GM12864 (cell line): ENCODE results near the gene SST.

Experiments used
- DNase-seq: peaks from one replicate; pipeline ENCODE4 v3.0.0-alpha.2; 2011; ENCODE audit warnings: low read depth
- H3K4me3 ChIP-seq: 2 replicates; pipeline ENCODE4 v1.5.1; 2011; ENCODE audit warnings: mild to moderate bottlenecking, low read depth, low read length, control low read depth
- TF ChIP-seq, protein P1 (sequence below): IDR thresholded peaks from 2 replicates; pipeline ENCODE4 v1.5.1; 2011; ENCODE audit warnings: low read depth, mild to moderate bottlenecking, moderate library complexity, low read length, control low read depth, inconsistent platforms; ENCODE audit errors: missing control alignments

Gene SST

DNA sequence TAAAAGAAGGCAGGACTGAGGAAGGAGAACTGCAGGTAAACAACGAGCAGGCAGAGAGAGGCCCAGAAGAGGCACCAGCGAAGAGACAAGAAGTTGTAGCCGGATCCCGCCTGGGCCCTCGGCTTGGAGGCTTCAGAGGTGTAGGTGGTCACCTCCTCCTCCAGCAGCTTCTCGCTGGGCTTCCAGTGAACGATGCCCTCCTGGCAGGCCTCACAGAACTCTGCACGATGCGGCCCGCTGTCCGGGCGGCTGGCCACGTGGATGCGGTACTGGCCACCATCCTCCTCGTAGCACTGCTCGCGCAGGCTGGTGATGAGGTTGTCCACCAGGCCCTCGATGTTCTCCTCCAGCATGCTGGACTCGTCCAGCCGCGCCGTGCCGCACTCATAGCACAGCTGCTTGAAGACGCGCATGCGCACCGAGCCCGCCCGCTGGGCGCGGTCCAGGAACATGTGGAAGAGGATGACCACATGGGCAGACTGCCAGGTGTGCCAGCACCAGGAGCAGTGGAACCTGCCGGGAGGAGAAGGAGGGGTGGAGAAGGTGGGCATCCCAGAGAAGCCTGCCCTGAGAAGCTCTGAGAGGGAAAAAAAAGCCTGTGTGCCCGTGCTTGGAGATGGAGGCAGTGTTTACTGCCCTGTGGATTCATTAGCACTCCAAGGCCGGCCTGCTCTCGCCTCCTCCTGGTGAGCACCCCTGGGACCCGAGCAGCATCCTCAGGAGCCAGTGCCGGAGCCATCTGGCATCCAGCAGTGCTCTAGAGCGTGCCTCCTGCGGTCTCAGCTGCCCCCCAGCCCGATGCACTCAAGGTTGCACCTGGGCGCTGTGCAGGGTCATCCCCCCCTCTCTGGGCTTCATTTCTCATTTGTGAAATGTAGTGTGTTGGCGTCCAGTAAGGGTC is 28.6 kb upstream of the SST start:
- no peak for DNase-seq
- TF ChIP-seq, protein P1, sequence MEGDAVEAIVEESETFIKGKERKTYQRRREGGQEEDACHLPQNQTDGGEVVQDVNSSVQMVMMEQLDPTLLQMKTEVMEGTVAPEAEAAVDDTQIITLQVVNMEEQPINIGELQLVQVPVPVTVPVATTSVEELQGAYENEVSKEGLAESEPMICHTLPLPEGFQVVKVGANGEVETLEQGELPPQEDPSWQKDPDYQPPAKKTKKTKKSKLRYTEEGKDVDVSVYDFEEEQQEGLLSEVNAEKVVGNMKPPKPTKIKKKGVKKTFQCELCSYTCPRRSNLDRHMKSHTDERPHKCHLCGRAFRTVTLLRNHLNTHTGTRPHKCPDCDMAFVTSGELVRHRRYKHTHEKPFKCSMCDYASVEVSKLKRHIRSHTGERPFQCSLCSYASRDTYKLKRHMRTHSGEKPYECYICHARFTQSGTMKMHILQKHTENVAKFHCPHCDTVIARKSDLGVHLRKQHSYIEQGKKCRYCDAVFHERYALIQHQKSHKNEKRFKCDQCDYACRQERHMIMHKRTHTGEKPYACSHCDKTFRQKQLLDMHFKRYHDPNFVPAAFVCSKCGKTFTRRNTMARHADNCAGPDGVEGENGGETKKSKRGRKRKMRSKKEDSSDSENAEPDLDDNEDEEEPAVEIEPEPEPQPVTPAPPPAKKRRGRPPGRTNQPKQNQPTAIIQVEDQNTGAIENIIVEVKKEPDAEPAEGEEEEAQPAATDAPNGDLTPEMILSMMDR, result no peak
- H3K4me3 ChIP-seq, result no peak overlapping the region

DNA sequence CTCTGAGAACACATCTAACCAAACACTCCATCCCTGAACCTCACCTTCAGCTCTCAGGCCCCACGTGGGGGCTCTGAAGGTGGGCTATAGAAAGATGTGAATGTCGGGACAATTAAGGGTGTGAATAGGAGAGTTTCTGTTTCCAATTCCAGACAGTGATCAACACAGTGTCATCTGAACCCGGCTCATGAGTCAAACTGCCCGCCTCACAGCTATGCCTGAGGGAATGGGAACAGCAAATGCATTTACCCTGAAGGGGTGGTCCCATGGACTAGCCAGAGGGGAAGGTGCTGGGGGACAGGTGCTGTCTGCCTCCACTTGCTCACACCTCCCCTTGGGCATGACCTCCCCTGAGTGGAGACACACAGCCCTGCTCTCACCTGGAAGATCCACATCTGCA is 25.8 kb upstream of the SST start:
- DNase-seq, result no peak
- TF ChIP-seq, protein P1, result no peak
- no peak overlapping the region for H3K4me3 ChIP-seq

GRCh38 chr3:187695449-187695848 is 25.3 kb upstream of the SST start:
- no peak for DNase-seq
- H3K4me3 ChIP-seq, result no peak overlapping the region
- TF ChIP-seq, protein P1, result no peak

DNA sequence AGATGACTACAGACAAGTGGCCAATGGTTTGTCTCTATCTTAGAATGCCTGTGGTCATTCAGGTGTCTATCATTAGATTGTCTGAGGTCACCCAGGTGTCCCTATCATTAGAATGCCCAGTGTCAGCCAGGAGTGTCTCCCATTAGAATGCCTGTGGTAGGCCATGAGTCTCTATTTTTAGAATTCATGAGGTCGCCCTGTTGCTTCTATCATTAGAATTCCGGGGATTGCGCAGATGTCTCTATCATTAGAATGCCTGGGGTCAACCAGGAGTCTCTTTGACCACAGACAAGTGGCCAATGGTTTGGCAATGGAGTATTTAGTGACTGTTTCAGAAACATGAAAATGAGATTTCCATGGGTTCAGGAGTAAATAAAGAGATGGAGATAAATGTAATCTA is 24.6 kb upstream of the SST start:
- no peak overlapping the region for H3K4me3 ChIP-seq
- TF ChIP-seq, protein P1, result no peak
- no peak for DNase-seq

GRCh38 chr3:187693431-187693830 is 23.2 kb upstream of the SST start:
- H3K4me3 ChIP-seq, result no peak overlapping the region
- TF ChIP-seq, protein P1, result no peak
- no peak for DNase-seq

DNA sequence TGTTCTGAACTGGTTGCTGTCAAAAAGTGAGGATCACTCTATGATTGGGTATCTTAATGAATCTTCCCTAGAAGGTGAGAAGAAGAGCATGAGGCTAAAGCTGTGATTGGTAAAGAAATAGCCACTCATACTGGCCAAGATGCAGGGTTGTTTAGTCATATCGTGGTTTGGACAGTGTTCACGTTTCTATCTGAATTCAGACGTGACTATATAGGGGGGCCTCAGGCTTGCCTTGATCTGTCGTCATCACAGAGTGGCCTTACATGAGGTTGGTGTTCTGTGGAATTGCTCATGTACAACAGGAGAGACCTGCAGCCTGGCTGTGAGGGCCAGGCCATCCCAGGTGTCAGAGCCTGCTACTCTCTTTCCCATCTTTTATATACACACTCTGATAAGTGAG is 19.8 kb upstream of the SST start:
- TF ChIP-seq, protein P1, result no peak
- no peak for DNase-seq
- H3K4me3 ChIP-seq, result no peak overlapping the region
